Caco-2 (cell line): ENCODE measurements around the gene LRRC3B. TPM values are rescaled to one million over a fixed set of nuclear protein-coding genes. Genes with fewer than 3 reads are reported as not detected.
"Not testable (repeated sequence)": the region's sequence is repeated elsewhere in the genome, so short reads cannot be mapped to it uniquely, and the experiment has no call there.

Source experiments
- BruUV-seq: library from RNA; stranded (reverse); fragments of 400-500 nt; replicated peaks from 2 replicates; lab custom pipeline; 2021; lab: Mats Ljungman, UMichigan
- CTCF ChIA-PET: fragments of 300-600 bp; sonication (Branson Sonifier 250); formaldehyde crosslinking; loops from one replicate; lab custom pipeline; 2022; ENCODE audit warnings: antibody characterized with exemption; lab: Charles Lee
- POLR2A ChIA-PET: fragments of 300-600 bp; sonication (Branson Sonifier 250); formaldehyde crosslinking; loops from one replicate; lab custom pipeline; 2022; ENCODE audit warnings: antibody characterized with exemption; lab: Charles Lee
- DNase-seq, 2 experiments: peaks; one replicate each; pipeline versions ENCODE4 v3.0.0 to v3.0.0-alpha.2; 2020 to 2022
- H3K27me3 ChIP-seq: replicated peaks from 2 replicates; pipeline ENCODE4 v1.6.0; 2011; ENCODE audit warnings: low read length; ENCODE audit not compliant: control insufficient read depth, insufficient read depth
- H3K36me3 ChIP-seq: 2 replicates; pipeline ENCODE4 v1.5.1; 2011; ENCODE audit warnings: low read length; ENCODE audit not compliant: control insufficient read depth, insufficient read depth
- H3K4me1 ChIP-seq: fragments of 250-450 bp; sonication (Bioruptor Pico); 2 replicates; pipeline ENCODE4 v1.5.1; 2020; ENCODE audit warnings: mild to moderate bottlenecking
- H3K4me3 ChIP-seq: 2 replicates; pipeline ENCODE4 v1.5.1; 2011; ENCODE audit warnings: low read depth, mild to moderate bottlenecking, control low read depth, low read length
- H3K9me3 ChIP-seq: fragments of 250-450 bp; sonication (Bioruptor Pico); 2 replicates; pipeline ENCODE4 v1.5.1; 2020; ENCODE audit warnings: mild to moderate bottlenecking, moderate library complexity
- H3K27ac Mint-ChIP-seq: one replicate; pipeline ENCODE4 v1.8.0; 2022; ENCODE audit warnings: mixed read lengths; ENCODE audit not compliant: unreplicated experiment
- H3K27me3 Mint-ChIP-seq: one replicate; pipeline ENCODE4 v1.8.0; 2022; ENCODE audit warnings: mixed read lengths; ENCODE audit not compliant: insufficient read depth, unreplicated experiment
- H3K36me3 Mint-ChIP-seq: one replicate; pipeline ENCODE4 v1.8.0; 2022; ENCODE audit warnings: mild to moderate bottlenecking, mixed read lengths; ENCODE audit not compliant: insufficient read depth, unreplicated experiment
- H3K4me1 Mint-ChIP-seq: one replicate; pipeline ENCODE4 v1.8.0; 2022; ENCODE audit warnings: low read depth, mixed read lengths; ENCODE audit not compliant: unreplicated experiment
- H3K4me3 Mint-ChIP-seq: one replicate; pipeline ENCODE4 v1.8.0; 2022; ENCODE audit warnings: mild to moderate bottlenecking, moderate library complexity, mixed read lengths; ENCODE audit not compliant: unreplicated experiment
- H3K9me3 Mint-ChIP-seq: one replicate; pipeline ENCODE4 v1.8.0; 2022; ENCODE audit warnings: mixed read lengths; ENCODE audit not compliant: unreplicated experiment
- CTCF ChIP-seq, 2 experiments: fragments of 200-600 bp in 1 of 2; IDR thresholded peaks; 1 replicate in 1 of 2; 2 replicates in 1 of 2; pipeline versions ENCODE4 v1.5.1 to v1.8.0; 2011 to 2022; ENCODE audit warnings: antibody characterized with exemption in 1 of 2, control low read depth in 1 of 2, inconsistent platforms in 1 of 2, low read depth in 1 of 2, low read length in 1 of 2, mild to moderate bottlenecking in 1 of 2, moderate library complexity in 1 of 2; ENCODE audit not compliant: insufficient read depth in 1 of 2, severe bottlenecking in 1 of 2, unreplicated experiment in 1 of 2
- intact Hi-C: fragments of 100-400 bp; cut with micrococcal nuclease; formaldehyde crosslinking; loops from one replicate; pipeline ENCODE4 v1.10.0; 2022; ENCODE audit not compliant: unreplicated experiment
- total RNA-seq: library from RNA; stranded (reverse); gene quantifications from 2 replicates; pipeline ENCODE4 v1.2.3, GENCODE V29; 2022

The LRRC3B gene
- total RNA-seq, 1 experiment from 2014 or later = not detected

- no TSS peak for BruUV-seq
- Mint-ChIP-seq H3K36me3 (no peaks in the 10 kb centered on the region), H3K27ac (no peak overlapping the region), H3K4me1 (no peaks in the 10 kb centered on the region), H3K9me3 (peaks cover 6% of the 10 kb centered on the region), H3K4me3 (no peak overlapping the region), H3K27me3 (no peaks in the 10 kb centered on the region)
- H3K27me3 ChIP-seq = no peaks in the 10 kb centered on the region
- intact Hi-C loops = no loop called here
- no peaks in the 10 kb centered on the region for H3K36me3 ChIP-seq
- CTCF ChIA-PET = no interaction called here
- no peaks in the 10 kb centered on the region for H3K9me3 ChIP-seq
- H3K4me1 ChIP-seq = no peaks in the 10 kb centered on the region
- TF ChIP-seq CTCF (IDR thresholded peaks at IDR 0.05; ENCODE audit: insufficient read depth in 1 of 2, low read depth in 1 of 2, low read length in 1 of 2, severe bottlenecking in 1 of 2, unreplicated experiment in 1 of 2) = no peak
- no peak for DNase-seq
- POLR2A ChIA-PET = no interaction called here
- H3K4me3 ChIP-seq = no peak overlapping the region
Measured at GRCh38 chr3:26596335-26596734, 26.2 kb upstream of the LRRC3B start.

- H3K27me3 Mint-ChIP-seq, H3K4me3 ChIP-seq, H3K36me3 Mint-ChIP-seq, intact Hi-C loops, POLR2A ChIA-PET, H3K4me1 ChIP-seq, H3K4me3 Mint-ChIP-seq, H3K27me3 ChIP-seq, H3K27ac Mint-ChIP-seq, DNase-seq, H3K9me3 ChIP-seq, H3K4me1 Mint-ChIP-seq, BruUV-seq, H3K36me3 ChIP-seq, CTCF ChIA-PET: not testable (repeated sequence)
- H3K9me3 Mint-ChIP-seq = peaks cover 44% of the 10 kb centered on the region
Measured at GRCh38 chr3:26603311-26603710, 19.3 kb upstream of the LRRC3B start.

- H3K36me3 ChIP-seq, BruUV-seq, H3K36me3 Mint-ChIP-seq, H3K4me1 Mint-ChIP-seq, CTCF ChIA-PET, H3K27ac Mint-ChIP-seq, H3K4me3 Mint-ChIP-seq, H3K27me3 ChIP-seq, H3K4me3 ChIP-seq, H3K4me1 ChIP-seq, POLR2A ChIA-PET, intact Hi-C loops, DNase-seq, H3K9me3 ChIP-seq, H3K27me3 Mint-ChIP-seq: not testable (repeated sequence)
- H3K9me3 Mint-ChIP-seq = peaks cover 44% of the 10 kb centered on the region
Measured at GRCh38 chr3:26603771-26604170, 18.8 kb upstream of the LRRC3B start.

GRCh38 chr3:26614006-26614685, 8.4 kb upstream of the LRRC3B start:
- Mint-ChIP-seq H3K36me3 (no peaks in the 10 kb centered on the region), H3K4me3 (no peak overlapping the region), H3K27ac (no peak overlapping the region), H3K27me3 (peaks cover 2% of the 10 kb centered on the region), H3K4me1 (no peaks in the 10 kb centered on the region), H3K9me3 (no peaks in the 10 kb centered on the region)
- Histone ChIP-seq H3K36me3 (no peaks in the 10 kb centered on the region), H3K4me1 (no peaks in the 10 kb centered on the region), H3K27me3 (no peaks in the 10 kb centered on the region), H3K9me3 (no peaks in the 10 kb centered on the region), H3K4me3 (no peak overlapping the region)
- no TSS peak for BruUV-seq
- no peak for TF ChIP-seq CTCF (IDR thresholded peaks at IDR 0.05; ENCODE audit: insufficient read depth in 1 of 2, low read depth in 1 of 2, low read length in 1 of 2, severe bottlenecking in 1 of 2, unreplicated experiment in 1 of 2)
- intact Hi-C loops = no loop called here
- DNase-seq = no peak
- CTCF ChIA-PET = no interaction called here
- POLR2A ChIA-PET = no interaction called here
